Activated CD8-positive, alpha-beta memory T cell treated with anti-CD3 and anti-CD28 coated beads, Interleukin-2, amount 50 U/mL, for 24 hours (primary cell): ENCODE measurements around the gene ROBO2.

ENCODE experiments used
- DNase-seq: peaks from one replicate; pipeline ENCODE4 v3.0.0-alpha.2; 2020; ENCODE audit errors: extremely low read depth

Gene ROBO2

DNA sequence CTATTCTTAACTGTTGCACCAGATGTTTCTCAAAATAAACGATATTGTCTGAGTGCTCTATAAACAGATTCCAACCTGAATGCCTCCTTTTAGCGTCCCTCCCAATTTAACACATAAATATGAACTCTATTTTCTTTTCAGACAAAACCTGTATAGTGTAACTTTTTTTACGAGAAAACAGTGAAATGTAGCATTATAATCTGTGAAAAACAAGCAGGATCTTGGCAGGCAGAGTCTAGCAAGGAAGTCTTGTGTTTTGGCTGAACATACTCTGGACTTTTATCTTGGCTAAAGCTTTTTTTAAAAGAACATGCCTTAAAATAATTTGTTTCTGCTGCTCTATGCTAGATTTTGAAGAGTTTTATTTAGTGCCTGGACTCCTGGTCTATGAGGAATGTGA, 150.5 kb downstream of the ROBO2 start:
- DNase-seq: no peak

DNA sequence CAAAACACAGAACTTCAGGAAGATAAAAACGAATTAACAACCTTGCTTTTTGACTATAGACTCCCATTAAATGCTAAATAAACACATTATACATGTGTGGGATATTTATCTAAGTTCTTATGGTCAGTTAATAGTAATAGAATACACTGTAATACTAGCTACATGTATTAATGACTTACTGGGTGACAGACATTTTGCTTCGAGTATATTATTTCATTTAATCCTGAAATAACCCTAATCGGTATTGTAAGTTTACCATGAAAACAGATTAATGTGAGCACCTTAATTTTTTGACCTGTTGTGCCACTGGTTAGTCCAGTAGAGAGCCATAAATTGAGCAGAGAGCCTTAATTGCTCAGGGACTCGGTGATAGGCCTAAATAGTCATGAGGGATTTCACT, 151.1 kb downstream of the ROBO2 start:
- DNase-seq: no peak

DNA sequence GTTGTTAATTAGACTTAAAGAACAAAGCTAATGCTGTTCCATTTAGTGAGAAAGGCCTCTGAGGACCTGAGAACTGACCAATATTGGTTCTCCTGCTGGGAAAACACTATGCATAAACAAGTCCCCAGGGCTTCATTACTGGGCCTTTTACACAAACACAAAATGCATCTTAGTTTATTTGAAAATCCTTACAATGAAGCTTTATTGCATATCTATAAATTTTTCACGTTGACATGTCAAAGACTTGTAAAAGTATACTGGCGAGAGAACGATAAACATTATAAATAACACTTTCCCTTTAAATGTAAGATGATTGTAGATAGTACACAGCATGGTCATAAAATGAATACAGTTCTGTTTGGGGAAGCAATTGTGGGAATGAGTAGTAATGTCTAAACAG, 151.7 kb downstream of the ROBO2 start:
- DNase-seq: no peak

DNA sequence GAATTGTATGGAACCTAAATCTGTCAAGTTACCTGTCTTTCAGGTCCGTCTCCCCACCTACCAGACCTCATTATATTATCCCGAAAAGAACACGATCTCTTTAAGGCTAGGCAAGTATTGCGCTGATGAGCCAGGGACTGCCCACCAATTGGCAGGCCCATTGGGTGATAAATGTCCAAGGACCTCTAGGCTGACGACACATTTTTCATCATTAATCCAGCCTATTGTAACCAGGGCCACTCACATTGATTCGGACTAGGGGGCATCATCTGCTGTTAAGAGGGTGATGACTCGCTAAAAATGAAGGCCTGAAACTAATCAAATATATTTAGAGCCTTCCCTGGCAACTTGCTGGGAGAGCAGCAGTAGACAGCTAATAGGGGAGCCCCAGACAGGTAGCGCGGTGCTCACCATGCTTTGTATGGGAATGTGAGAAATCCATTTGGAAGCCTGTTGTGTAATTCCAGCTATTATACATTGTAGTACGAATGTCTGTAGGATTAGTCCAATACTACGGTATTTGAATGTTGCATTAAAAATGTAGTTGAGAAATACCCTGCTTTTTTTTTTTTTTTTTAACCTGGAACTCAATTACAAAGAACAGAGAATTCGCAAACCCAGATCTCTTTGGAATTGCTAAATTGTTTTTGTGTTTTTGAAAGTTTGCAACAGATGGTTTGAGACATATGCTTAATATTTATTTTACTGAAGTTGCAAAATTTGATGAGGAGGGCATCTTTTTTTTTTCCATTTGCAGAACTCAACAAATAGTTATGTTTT, 156.1 kb downstream of the ROBO2 start:
- no peak for DNase-seq

DNA sequence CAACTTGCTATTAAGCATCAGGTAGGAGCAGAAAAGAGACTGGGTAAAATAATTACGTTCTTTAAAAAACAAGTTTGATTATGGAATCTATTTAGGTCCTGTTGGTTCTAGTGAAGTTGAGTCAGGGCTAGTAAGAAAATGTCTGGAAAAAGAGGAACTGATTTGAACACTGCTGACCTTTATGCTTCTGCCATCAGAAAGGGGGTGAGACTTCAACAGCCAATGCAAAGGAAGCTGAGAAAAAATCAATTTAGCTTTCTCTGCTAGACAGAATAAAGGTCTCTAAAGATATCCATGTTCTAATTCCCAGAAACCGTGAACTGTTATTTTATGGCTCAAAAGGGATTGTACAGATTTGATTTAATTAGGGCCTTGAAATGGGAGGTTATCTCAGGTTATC, 157.5 kb downstream of the ROBO2 start:
- DNase-seq: no peak

DNA sequence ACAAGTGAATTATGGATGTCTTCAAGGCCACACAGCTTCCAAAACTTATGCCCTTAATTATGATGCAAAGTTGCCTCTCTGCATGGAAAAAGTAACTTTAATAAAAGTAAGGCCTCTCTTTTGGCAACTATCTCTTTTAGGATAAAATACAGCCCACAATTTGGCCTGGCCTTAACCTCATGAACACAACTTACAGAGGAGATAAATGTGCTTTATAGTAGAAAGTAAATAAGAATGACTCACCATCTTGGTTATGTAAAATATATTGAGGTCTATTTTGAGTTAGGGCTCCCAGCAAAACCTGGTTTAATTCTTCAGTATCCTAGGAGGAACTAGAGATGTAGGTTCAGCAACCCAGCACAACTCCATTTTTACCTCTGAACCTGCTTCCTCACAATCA, 164.0 kb downstream of the ROBO2 start:
- no peak for DNase-seq

DNA sequence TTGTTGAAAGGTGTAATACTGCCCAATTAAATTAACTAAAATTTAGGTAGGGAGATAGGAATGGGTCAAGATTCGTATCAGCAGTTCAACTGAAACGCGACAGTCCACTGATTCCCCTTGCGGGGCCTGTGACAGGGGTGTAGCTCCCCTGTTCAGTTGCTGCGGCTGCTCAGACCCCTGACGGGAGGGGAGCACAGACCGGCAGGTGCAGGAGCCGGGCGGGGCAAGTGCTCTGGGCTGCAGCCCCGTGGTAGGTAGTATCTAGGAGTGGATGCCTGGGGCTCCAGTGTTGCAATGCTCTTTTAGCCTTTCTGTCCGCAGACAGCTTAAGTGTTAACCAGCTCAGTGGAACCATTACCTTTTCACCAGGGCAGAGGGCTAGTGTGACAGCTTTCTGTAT, 164.9 kb downstream of the ROBO2 start:
- no peak for DNase-seq

DNA sequence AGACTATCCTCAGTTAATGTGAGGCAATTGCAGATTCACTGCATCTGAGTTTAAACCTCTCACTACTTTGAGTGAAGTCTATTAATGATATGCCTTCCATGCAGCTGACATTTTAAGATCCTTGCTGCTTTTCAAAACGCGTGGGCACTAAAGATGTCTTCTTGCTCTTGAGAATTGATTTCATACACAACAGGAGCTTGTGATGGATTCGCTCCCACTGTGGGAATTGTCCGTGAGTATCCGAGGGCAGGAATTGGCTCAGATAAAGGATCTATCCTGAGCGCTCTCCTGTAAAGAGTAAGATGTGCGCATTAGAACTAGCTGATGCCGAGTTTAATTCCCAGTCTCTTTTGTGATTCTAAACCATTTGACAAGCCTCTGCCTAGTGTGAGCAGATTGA, 167.9 kb downstream of the ROBO2 start:
- no peak for DNase-seq

DNA sequence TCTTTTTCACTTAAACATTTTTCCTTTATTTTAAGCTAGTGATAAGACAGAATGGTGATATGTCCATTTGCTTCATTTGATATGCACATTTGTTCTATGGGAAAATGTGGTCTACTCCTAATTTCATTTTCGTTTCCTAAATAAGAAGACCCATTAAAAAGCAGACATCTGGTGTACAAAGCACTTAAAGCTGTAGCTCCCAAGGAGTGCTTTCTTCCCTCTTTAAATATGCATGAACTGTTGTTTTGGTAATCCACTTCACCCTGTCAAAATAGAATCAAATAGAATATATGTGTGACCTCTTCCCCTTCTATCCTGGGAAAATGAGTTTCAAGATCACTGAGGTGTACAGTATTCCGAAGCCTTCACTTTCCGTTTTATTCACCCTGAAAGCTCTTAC, 182.8 kb downstream of the ROBO2 start:
- no peak for DNase-seq

DNA sequence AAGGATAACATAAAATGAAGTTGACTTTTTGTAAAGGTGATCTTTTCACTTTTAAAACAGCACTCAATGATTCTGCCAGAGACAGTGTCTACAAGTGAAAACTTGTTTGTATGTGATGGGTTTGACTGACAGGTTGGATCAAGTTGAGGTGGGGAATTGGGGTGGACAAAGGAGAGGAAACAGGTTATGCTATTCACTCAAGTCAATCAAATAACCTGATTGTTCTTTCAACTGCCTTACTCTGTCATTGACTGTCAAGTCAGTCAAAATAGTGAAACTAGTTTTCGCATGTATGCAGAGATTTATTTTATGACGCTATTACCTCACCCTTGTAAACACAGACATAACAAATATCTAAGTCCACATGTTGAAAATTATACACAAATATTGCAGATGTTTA, 187.7 kb downstream of the ROBO2 start:
- no peak for DNase-seq

DNA sequence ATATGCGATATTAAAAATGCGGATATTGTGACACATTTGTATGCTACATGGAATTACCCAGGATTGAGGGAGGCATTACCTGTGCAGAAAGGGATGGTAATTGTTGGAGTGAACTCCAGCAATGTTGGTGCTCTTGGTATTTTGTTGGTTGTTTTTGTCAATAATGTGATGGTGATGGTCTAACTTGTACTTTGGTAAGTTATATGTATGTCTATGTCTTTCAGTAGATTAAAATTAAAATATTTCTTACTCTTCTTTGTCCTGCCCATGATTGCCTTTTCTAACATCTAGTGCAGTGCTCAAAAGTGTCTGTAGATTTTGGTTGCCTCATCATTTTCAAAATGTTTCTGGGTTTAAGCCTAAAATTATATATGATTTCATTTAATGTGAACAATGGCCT, 192.7 kb downstream of the ROBO2 start:
- no peak for DNase-seq

DNA sequence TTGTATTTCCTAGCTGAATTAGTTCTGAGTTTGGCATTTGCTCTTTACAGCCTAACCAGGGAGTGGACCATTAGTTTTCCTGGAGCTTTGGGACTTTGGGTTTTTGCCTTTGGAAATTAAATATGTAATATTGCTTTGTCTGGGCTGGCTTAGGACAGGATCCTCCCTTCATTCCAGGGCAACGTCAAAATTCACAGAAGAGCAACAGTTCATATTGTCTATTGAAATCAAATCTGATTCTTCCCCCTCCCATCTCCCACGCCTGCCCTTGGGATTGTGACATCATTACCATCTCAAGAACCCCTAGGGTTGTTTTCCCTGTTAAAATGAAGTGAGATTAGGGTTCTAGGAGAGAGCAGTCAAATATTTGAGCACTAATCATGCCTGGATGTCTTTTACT, 194.1 kb downstream of the ROBO2 start:
- no peak for DNase-seq

DNA sequence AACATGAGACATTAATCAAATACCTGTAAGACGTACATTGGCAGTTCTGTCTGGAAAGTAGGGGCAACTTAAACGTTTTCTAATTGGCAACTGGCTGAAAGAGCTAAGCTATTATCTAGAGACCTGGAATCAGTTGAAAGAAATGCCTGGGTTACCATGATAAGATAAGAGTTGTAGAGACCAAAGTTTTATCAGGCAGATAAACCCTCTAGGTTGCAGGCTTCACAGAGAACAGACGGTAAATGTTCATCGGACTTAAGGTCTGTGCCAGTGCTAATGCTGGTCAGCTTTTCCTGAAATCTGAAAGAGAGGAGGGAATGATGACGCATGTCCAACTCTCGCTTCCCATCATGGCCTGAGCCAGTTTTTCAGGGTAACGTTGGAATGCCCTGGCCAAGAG, 196.2 kb downstream of the ROBO2 start:
- no peak for DNase-seq

DNA sequence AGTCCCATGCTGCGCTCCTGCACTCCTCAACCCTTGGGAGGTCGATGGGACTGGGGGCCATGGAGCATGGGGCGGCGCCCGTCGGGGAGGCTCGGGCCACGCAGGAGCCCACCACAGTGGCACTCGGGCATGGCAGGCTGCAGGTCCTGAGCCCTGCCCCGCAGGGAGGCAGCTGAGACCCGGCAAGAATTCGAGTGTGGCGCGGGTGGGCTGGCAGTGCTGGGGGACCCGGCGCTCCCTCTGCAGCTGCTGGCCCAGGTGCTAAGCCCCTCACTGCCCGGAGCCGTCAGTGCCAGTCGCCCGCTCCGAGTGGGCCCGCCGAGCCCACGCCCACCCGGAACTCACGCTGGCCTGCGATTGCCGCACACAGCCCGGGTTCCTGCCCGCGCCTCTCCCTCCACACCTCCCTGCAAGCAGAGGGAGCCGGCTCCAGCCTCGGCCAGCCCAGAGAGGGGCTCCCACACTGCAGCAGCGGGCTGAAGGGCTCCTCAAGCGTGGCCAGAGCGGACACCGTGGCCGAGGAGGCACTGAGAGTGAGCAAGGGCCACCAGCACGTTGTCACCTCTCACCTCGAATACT, 200.3 kb downstream of the ROBO2 start:
- DNase-seq: no peak

DNA sequence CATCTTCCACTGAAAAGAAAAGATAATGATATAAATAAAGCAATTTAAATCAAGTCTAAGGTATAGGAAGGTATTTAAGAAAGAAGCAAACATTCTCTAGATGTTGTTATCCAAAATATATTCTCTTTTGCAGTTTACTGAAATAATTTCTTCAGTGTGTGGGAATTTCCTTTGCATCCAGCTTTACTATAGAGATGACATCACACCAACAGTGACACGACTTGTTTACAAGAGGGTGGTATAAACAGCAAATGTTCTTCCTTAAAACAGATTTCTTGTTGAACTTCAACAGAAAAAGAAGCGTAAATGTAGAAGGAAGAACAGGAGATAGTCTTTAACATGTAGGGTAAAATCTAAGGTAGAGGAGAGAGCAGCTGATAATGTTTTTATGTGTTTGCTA, 202.5 kb downstream of the ROBO2 start:
- DNase-seq: no peak

DNA sequence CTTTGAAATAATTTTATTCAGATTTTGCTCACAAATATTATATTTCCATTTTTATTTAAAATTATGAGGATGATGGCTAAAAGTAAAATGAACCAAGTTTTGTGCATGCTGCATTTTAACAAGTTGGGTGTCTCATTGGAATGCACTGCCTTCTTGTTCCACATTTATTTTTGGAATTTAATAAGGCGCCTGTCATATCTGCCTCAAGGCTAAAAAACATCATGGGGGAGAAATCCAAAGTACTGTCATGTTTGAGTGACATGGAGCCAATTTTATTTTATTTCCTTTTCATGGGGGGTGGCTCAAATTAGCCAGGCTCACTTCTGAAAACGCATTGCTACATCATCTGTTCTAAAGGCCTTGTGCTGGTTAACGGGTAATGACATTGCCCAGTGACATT, 205.1 kb downstream of the ROBO2 start:
- no peak for DNase-seq

DNA sequence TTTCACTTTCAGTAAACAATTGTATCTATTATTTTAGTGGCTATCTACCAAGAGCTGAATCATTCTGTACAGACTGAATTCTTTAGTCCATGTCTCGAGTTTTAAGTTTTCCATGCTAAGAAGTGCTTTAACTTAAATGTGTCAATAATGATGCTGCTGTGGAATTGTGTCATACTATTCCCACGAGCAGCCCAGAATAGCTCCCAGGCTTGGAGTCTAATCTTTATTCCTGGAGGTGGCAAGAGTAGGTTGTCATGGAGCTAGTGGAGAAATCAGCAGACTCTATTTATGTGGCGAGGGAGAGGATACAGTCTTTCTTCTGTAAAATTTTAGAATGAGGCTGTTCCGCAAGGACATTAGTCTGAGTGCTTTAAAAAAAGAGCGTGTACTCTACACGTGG, 207.2 kb downstream of the ROBO2 start:
- DNase-seq: no peak

DNA sequence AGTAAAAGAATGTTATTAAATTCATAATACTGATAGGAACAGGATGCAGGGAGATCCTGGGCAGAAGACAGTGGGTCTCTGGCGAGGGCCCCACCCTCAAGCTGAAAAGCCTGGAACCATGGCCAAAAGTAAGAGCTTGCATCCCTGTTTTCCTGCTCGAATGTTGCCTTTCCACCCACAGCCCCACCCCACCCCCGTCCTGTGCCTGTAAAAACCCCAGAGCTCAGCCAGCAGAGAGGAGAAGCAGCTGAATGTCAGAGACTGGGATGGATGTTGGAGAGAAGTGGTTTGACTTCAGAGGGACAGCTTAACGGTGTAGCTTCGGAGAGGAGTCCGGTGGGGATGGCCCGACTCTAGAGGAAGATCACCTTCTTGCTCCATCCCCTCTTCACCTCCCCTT, 207.9 kb downstream of the ROBO2 start:
- DNase-seq: no peak

DNA sequence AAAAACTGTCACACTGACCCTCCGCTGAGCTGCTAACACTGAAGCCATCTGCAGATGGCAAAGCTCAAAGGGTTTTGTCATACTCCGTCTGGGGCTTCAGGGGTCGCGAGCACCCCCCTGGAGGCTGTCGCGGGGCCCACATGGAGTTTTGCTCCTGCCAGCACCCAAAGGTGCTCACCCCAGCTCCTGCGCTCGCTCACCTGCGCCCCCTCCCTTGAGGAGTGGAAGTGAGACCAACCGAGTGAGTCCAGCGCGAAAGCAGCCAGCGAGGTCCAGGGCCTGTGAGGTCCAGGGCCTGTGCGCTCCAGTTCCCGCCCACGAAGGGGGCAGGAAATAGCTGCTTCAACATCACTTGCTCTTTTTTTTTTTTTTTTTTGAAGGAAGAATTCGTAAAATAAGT, 208.5 kb downstream of the ROBO2 start:
- DNase-seq: no peak

DNA sequence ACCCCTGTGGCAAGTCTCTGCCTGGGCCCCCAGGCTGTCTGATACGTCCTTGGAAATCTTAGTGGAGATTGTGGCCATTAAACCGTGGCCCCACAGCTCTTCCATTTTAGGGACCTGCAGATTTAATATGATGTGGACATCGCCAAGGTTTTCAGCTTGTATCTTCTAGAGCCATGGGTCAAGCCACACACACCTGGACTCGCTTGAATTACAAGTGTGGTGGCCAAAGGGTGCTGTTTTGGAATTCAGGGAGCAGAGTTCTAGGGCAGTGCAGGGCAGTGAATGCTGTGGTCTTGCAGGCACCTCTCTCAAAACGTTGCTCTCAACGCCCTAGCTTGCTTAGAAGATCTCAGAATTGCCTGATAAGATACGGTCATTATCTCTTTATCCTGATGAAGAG, 211.2 kb downstream of the ROBO2 start:
- no peak for DNase-seq

DNA sequence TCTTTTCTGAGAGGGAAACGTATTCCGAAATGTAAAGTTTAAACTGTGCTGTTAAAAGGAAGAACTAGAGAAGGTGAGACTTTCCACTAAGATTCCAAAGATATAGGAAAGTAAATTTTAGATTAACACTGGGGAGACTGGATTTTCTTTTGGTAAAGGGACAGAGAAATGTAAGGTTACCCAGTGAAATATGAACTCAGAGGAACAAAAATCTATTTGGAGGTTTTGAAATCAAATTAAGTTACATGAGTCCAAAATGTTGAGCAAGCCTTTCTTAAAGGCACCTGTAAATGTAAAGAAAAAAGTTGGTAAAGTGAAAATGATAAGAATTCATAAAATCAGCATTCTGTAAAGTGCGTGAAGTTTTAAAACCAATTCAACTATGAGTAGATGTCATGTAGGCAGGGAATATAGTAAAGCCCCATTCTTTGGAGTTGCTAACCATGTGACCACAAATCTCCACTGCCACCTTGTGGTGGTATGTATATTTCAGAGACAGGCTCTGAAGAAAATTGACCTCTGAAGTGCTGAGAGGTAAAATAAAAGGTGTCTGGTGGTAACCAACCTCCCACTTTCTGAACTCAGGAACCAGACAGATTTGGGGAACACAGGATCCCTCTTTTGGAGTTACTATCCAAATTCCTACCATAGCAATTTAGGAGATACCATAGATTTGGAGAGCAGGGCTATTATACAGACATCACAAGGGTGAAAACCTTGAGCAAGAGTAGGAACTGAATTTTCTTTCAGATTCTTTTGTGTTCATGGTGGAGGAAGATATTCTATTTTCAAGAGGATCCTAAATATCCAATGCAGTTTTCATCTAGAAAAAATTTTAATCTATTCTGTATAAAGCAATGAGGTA, 215.3 kb downstream of the ROBO2 start:
- no peak for DNase-seq

DNA sequence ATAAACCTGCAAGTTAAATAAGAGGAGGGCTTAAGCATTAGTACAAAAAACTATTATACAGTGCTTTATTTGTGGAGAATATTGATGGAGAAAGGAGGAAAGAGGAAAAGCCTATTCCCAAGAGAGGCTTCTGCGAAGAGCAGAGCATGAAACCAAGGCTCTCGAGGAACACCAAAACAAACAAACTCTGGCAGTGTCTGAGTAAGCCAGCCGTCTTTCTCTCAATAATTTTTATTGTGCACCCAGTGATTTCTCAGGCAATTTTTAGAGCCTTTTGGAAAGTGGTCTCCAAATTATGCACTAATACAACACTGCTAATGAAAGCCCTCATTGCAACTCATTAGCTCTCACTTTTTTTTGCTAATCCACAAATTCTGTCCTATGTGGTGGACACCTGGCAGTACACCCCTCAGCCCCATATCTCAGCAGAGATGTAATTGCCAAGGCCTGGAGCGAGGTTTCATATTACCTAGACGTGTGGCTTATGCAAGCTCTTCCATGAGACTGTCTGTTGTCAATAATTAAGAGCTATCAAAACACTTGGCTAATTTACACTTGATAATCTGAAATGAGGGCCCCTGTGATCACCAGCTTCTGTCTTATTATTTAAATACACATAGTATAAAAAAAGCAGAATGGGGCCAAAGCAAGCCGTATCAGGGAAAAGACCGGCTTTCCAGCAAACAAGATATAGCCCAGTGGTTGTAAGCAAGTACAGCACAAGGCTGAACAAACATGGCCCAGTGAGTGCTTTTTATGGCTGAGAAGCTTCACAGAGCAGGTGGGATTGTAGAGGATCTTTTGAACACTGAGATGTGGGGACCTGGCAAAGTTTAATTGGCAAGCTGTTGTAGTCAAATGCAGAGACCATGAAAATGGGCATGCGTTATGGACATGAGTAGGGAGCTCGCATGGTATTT, 216.9 kb downstream of the ROBO2 start:
- no peak for DNase-seq
